HPDE6-E6E7 (cell line): ENCODE measurements around the gene CANX.
A peak's percentile ranks its signal among the peaks of the same experiment; 100 is the strongest.
"Not testable (repeated sequence)": the region's sequence is repeated elsewhere in the genome, so short reads cannot be mapped to it uniquely, and the experiment has no call there.

Experiments
- DNase-seq: peaks from one replicate; pipeline ENCODE4 v3.0.0; 2011; ENCODE audit warnings: missing footprints; ENCODE audit errors: extremely low spot score

The CANX gene, protein sequence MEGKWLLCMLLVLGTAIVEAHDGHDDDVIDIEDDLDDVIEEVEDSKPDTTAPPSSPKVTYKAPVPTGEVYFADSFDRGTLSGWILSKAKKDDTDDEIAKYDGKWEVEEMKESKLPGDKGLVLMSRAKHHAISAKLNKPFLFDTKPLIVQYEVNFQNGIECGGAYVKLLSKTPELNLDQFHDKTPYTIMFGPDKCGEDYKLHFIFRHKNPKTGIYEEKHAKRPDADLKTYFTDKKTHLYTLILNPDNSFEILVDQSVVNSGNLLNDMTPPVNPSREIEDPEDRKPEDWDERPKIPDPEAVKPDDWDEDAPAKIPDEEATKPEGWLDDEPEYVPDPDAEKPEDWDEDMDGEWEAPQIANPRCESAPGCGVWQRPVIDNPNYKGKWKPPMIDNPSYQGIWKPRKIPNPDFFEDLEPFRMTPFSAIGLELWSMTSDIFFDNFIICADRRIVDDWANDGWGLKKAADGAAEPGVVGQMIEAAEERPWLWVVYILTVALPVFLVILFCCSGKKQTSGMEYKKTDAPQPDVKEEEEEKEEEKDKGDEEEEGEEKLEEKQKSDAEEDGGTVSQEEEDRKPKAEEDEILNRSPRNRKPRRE

DNA sequence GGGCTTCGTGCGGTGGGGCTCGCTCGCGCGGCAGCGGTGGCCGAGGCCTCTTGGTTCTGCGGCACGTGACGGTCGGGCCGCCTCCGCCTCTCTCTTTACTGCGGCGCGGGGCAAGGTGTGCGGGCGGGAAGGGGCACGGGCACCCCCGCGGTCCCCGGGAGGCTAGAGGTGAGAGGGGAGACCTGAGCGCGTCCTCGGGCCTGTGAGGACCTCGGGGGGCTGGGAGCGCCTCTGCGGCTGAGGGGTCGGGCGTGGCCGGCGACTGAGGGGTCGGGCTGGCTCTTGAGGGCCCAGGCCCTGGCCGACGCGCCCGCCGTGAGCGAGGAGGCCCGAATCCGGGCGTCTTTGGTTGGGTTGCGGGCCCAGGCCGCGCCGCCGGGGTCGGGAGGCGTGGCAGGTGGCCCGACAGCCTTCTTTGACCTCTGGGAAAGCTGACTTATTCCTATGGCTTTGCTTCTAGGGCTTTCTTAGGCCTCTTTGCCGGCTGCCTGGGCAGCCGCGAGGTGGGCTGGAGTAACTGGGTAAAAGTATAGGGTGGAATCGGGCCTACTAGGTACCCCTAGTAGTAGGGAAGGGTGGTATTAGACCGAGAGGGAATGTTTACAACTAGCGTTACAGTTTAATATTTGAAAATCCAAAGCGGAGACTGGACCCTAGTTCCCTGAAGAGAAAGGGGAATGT is at the start of gene CANX:
CANX (plus strand) TSS at position 33 of the 681 bp plus-strand sequence. CDS start 6,715 bp downstream, outside the sequence.
- no peak for DNase-seq

DNA sequence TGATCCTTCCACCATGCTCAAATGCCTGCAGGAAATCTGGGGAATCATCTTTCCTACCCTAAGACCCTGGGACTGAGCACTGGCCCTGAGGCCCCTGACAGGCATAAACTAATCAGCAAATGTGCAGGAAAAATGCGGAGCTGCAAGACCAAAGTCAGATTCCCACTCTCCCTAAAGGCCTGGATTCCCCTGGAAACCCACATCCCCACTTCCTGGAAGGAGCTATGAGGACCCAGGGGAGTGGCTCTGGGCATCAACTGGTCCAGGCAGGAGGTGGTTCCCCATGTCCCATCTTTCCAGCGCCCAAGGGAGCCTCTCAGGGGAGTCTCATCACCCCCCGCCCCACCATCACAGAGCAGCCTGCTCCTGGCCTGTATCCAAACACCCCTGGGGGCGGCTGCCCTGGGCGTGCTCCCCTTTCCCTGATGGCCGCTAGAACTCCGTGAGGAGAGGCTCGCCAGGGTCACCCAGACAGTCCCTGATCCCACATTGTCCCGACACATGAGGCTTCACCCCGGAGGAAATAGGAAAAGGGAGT is 49.5 kb upstream of the CANX start:
- DNase-seq, result not testable (repeated sequence)

DNA sequence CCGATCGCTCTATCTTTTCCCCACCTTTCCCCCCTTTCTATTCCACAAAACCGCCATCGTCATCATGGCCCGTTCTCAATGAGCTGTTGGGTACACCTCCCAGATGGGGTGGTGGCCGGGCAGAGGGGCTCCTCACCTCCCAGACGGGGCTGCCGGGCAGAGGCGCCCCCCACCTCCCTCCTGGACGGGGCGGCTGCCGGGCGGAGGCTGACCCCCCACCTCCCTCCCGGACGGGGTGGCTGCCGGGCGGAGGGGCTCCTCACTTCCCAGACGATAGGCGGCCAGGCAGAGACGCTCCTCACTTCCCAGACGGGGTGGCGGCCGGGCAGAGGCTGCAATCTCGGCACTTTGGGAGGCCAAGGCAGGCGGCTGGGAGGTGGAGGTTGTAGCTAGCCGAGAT is 48.5 kb upstream of the CANX start:
- not testable (repeated sequence) for DNase-seq

DNA sequence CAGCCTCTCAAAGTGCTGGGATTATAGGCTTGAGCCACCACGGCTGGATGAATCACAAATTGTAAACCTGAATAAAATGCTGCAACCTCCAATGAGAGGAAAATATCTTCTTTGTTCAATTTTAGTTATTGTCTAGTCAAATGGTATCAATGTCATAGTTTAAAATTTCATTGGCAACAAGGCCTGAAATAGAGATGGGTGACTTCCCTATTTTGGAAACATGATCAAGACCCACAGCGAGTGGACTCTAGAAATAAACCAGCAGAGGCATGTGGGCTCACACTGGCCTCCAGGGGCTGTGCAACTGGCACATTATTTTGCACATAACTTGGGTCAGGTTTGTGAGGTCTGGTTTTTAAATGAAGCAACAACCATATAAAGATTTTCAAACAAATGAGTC is 45.6 kb upstream of the CANX start:
- not testable (repeated sequence) for DNase-seq

DNA sequence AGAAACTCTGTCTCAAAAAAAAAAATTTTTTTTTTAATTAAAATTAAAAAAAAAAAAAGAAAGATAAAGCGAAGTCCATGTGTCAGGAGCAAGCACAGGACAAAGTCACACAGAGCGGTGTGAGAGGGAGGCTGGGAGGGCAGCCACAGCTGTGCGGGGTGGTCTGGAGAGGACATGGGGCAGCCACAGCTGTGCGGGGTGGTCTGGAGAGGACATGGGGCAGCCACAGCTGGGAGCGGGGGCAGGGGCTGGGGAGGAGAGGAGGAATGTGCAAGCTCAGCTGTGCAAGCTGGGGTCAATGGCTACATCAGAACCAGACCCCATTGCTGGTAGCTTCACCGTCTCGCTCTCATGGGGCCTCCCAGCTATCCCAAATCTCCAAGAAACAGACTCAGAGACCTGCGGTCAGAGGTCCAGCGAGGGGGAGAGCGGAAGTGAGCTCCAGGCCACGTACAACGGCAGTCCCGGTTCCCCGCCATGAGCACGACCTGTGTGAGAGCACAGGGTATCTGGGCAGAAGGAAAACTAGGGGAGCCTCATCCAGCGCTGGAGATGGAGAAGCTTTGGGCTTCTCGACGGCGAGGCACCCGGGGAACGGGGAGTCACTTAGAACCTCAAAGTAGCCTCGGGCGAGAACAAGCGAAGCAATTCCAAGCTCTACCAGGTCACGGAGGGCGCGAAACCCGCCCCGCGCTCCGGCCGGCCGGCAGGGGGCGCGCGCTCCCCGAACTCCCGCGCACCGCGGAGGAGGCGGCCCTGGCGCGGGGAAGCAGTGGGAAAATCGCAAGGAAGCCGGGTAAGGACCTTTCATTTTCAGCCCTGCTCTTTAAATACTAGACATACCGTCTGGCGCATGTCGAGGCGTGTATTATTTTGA is 41.2 kb upstream of the CANX start:
- not testable (repeated sequence) for DNase-seq

DNA sequence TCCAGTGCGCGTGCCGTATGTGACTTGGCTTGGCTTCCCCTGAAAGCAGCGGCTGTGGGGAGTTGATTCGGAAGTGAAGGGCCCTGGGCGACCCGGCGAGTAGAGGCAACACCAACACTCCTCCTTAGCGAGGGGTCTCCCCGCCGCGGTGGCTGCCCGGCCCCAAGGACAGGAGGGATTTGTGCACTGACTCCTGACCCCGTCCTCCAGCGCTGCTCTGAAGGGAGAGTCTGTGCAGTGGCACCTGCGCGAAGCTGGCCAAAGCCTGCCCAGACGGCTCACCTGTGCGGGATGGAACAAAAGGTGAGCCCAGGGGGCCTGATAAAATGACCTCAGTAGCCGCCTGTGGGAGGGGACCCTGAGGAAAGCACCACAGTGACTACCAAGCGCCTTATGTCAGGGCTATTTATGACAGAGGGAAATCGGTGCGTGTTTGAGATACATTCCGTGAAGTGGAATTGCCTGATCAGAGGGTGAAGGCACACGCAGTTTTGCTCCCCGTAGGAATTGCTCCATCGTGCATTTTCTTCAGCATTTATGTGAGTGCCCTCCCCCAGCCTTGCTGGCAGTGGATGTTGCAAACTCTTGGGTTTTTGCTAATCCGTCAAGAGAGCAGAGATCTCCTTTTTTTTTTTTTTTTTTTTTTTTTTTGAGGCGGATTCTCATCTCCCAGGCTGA is 40.4 kb upstream of the CANX start:
- DNase-seq, result not testable (repeated sequence)

DNA sequence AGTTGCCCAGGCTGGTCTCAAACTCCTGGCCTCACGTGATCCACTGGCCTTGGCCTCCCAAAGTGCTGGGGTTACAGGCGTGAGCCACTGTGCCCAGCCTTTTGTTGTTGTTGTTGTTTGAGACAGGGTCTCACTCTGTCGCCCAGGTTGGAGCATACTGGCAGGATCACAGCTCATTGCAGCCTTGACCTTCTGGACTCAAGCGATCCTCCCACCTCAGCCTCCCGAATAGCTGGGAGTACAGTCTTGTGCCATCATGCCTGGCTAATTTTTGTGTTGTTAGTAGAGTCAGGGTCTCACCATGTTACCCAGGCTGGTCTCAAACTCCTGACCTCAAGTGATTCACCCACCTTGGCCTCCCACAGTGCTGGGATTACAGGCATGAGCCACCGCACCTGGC is 37.1 kb upstream of the CANX start:
- DNase-seq, result not testable (repeated sequence)

DNA sequence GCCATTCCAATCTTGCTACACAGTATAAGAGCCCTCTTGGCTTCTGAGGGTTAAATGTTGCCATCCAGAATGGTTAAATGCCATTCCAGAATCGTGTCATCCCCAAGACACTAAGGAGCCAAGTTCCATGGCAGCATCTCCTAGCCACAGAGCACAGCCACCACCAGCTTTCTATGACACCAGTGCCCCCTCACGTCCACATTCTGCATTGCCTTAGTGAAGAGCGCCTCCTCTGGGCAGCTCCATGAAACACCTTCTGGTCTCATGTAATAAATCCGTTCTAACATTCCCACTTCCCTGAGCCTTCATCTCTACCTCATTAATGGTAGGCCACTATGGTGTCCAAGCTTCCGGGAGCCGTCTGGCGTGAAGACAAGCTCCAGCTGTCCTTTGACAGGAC is 30.4 kb upstream of the CANX start:
- DNase-seq, result no peak

DNA sequence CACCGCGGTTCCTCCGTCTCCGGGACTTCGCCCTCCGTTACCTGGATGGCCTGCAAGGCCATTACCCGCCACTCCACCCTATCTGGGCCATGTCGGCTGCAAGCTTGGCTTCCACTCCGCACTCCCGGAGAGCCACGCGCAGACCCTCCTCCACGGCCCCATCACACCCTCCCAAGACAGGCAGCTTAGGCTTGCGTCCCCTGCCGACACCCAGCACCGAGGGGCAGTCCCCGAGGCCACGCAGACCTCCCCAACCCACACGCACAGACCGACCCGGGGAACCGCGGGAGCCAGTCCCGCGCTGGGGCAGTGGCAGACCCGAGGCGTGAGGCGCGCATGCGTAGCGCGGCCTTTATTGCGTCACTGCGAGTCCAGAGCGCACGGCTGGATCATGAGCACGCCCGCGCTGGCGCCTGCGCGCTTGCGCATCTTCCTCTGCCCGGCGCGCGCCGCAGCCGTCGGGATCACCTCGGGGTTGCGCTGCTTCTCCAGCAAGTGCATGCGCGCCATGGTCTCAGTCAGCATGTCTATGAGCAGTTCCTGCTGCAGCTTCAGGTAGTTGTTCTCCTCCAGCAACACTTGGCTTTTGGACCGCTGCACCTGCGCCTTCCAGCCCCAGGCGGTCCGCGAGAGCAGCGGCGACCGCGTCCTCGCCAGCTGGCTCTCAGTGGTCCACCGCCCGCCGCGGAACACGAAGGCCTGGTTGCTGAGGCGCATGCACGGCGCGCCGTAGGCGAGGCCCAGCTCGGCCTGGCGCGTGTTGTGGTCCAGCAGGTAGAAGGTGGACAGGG is 20.3 kb upstream of the CANX start:
- peak; percentile 81 for DNase-seq

DNA sequence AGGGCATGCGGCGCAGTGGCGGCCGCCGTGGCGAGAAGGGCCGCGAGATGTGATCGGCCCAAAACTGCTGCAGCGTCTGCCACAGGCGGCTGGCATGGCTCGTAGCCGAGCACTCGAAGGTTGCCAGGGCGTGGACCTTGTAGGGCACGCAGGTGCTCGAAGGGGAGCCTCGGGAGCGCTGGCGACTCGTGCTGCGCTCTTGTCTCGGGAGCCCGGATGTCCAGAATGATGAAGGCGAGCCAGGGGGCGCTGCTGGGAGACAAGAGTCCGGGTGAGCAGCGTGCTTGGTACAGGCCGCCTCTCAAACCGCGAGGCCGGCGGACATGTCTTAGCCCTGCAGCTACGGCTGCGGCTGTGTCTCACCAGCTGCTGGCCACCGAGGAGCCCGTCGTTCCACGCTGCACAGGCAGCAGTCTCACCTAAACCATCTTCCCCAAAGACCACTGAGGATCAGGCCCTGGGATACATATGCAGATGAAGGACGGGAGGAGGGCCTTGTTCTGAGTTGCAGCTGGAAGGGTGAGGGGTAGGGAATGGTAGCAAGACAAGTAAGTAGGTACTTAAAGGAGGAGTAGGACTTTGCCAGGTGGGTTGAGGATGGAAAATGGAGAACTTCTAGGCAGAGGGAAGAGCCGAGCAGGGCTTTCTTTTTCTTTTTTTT is 19.6 kb upstream of the CANX start:
- peak; percentile 79 for DNase-seq

DNA sequence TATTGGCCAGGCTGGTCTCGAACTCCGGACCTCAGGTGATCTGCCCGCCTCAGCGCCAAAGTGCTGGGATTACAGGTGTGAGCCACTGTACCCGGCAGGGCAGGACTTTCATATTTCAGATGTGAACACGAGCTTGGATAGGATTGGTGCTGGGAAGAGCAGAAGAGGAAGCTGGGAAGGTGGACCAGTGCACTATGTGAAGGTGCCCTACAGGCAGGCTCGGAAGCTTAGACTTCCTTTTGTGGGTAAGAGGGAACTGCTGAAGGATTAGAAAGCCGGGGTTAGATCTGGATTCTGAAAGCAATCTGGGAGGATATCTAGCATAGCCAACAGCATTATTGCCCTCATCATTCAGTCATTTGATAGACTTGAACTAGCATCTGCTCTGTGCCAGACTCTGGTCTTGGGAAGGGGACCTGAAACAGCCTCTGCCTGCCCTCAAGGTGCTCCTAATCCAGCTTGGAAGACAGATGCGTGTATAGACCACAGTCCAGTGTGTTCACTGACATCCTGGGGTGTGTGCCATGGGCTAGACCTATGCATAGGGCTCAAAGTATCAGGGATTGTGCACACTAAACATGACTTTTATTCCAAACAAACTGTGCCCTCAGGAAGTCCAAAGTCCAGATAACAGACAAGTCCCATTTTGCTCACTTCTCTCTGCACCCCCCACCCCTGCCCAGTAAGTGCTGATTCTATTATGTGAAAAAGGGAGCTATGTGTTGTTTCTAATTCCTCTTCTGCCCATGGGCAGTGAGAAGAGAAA is 18.6 kb upstream of the CANX start:
- DNase-seq, result no peak

DNA sequence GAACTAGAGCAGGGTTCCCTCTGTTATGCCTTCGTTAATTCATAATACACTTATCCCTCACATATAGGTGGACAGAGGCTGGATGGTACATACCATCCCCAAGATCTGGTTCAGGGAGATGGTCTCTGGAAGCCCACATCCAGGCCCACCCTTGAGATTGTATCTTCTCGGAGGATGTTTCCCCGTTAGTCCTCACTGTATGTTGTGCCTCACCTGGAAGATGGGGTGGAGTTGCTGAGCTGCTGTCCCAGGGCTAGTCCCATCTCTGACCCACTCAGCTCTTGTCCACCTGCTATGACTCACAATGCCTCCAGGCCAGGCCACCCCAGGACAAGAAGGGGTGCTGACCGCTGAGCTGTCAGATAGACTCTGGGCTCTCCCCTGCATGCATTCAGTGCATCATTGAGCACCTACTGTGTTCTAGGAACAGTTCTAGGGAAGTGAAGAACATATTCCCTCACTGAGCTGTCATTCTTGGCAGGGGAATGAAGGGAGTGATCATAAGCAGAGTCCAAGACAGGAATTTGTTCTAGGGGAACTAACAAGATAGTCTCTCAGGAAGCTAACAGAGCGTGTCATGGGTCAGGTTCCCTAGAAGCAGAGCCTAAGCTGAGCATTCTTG is 17.9 kb upstream of the CANX start, which contains the start of gene CBY3:
CBY3 (minus strand) TSS at position 255 of the 622 bp plus-strand sequence; CDS start at position 139, 116 bp downstream.
- no peak for DNase-seq

DNA sequence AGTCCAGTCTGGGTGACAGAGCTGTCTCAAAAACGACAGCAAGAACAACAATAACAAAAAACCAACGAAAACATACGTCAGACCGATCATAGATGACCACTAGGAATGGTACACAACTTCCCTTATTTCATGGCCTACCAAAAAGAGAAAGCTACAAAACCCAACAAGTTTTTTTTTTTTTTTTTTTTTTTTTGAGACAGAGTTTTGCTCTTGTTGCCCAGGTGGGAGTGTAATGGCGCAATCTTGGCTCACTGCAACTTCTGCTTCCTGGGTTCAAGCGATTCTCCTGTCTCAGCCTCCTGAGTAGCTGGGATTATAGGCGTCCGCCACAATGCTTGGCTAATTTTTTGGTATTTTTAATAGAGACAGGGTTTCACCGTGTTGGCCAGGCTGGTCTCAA is 9.6 kb upstream of the CANX start:
- DNase-seq, result not testable (repeated sequence)

DNA sequence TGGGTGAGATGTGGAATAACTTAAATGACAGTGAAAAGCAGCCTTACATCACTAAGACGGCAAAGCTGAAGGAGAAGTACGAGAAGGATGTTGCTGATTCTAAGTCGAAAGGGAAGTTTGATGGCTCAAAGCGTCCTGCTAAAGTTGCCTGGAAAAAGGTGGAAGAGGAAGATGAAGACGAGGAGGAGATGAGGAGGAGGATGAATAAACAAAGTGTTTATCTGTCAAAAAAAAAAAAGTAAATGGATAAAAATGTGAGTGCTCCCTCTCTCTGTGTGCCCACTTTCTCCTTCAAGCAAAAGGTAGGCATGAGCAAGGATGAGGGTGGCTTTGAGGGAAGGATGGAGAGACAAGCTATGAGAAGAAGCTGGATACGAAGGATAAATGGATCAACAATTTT is 4.2 kb upstream of the CANX start:
- no peak for DNase-seq

DNA sequence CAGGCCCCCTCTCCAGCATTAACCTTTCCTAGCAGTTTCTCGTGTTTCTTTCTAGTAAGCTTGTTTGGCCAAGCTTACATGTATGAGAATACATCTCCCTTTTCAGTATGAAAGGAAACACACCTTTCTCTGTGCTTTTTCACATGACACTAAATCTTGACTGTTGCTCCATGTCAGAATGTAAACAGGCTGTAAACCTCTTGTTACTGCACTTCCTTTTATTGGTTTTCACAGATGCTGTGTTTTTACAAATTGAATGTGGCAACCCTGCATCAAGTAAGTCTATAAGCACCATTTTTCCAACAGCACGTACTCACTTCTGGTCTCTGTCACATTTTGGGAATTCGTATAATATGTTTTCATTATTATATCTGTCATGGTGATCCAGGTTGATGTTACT is 2.2 kb upstream of the CANX start:
- no peak for DNase-seq

DNA sequence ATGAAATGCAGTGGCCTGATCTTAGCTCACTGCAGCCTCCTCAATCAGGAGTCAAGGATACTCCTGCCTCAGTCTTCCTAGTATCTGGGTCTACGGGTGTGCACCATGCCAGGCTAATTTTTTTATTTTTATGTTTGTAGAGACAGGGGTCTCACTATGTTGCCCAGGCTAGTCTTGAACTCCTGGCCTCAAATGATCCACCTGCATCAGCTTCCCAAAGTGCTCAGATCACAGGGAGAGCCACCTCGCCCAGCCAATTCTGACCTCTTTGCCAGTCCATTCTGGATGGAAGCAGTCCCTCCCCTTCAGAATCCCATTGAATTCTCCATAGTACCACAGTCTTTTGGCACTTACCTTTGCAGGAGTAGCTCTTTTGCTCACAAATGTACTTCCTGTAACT is 1.7 kb upstream of the CANX start:
- no peak for DNase-seq

DNA sequence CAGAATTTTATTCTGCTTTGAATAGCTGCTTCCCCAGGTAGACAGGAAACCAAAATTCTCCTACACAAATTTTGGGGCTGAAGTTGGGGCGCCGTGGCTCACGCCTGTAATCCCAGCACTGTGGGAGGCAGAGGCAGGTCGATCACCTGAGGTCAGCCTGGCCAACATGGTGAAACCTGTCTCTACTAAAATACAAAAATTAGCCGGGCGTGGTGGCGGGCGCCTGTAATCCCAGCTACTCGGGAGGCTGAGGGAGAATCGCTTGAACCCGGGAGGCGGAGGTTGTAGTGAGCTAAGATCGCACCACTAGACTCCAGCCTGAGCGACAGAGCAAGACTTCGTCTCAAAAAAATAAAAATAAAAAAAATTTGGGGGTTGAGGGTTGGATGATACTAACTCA is 1.2 kb upstream of the CANX start:
- not testable (repeated sequence) for DNase-seq
